ENCODE measurements around the gene GNRHR. TPM values are rescaled to one million over a fixed set of nuclear protein-coding genes. Genes with fewer than 3 reads are reported as not detected.

The GNRHR gene
- total RNA-seq, 1 donor from 2014 or later, result 4.6 TPM

- DNase-seq (ENCODE audit: low spot score), result peak; percentile 2
These were observed 54.0 kb downstream of the GNRHR start for GRCh38 chr4:67700116-67700737.

- DNase-seq (ENCODE audit: low spot score), result no peak
These were observed 54.6 kb downstream of the GNRHR start for GRCh38 chr4:67699603-67700002.

DNA sequence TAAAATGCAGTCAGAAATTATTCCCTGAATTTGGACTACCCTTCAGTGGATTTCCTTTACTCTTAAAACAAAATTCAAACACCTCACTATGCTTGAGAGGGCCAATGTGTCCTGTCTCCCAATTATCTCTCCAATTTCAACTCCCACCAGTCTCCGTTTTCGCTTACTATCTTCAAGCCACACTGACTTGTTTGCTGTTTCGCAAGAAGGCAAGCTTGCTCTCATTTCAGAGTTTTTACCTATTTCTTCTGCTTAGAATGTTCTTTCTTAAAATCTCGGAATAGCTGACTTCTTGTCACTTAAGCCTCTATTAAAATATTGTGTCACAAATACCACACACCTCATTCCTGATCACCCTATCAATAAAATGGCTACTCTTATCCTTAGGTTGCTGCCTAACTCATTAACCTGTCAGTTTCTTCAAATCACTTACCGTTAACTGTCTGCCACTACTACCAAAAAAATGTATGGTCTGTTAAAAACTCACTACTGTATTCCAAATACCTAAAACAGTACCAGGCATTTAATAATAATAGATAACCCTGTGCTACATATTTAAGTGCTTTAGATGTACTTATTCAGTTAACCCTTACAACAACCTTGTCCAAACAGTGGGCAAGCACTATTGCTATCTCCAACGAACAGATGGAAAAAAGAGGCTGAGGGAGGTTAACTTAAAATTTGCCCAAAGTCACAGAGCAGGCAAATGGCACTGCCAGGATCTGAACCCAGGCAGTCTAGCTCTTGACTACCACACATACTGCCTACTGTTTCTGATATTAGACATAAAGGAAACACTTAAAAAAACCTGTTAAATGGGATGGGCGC is 56.1 kb downstream of the GNRHR start:
- no peak for DNase-seq (ENCODE audit: low spot score)

DNA sequence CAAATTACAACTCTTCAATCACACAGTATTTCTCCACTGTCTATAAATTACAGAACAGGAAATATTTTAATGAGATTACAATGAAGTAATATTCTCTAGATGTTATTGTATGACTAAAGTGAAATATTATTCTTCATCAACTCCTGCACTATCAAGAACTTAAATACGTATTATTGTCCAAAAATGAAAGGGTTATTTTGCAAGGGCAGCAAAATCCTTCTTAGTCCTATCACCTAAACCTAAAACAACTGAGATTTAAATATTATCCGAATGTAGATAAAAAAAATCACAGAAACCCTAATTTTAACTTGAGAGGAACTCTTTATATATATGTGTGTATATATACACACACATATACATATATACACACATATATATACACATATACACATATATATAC is 58.1 kb downstream of the GNRHR start:
- DNase-seq (ENCODE audit: low spot score), result no peak

GRCh38 chr4:67694662-67695061 is 59.5 kb downstream of the GNRHR start:
- DNase-seq (ENCODE audit: low spot score), result no peak

GRCh38 chr4:67691328-67691727 is 62.9 kb downstream of the GNRHR start:
- DNase-seq (ENCODE audit: low spot score), result no peak

Other genes with a start within 250 kb of the GNRHR start
- 20.5 TPM for gene CENPC, start 208.9 kb downstream of the GNRHR start, total RNA-seq (ENCODE audit: insufficient read depth, low replicate concordance)
- gene STAP1, start 195.7 kb downstream of the GNRHR start, total RNA-seq (ENCODE audit: insufficient read depth, low replicate concordance), result 5.5 TPM
- 50.6 TPM for gene UBA6, start 53.2 kb downstream of the GNRHR start, total RNA-seq (ENCODE audit: insufficient read depth, low replicate concordance)
- gene TMPRSS11D, start 129.6 kb upstream of the GNRHR start, total RNA-seq (ENCODE audit: insufficient read depth, low replicate concordance), result 16.6 TPM
- 3.1 TPM for gene TMPRSS11A, start 209.1 kb upstream of the GNRHR start, total RNA-seq (ENCODE audit: insufficient read depth, low replicate concordance)